GF-D8 (cell line): ENCODE data around the gene IRX5.
A peak's percentile ranks its signal among the peaks of the same experiment; 100 is the strongest.

Experiments
- DNase-seq: peaks from one replicate; lab custom pipeline; 2025; lab: John Stamatoyannopoulos, UW

Gene IRX5

DNA sequence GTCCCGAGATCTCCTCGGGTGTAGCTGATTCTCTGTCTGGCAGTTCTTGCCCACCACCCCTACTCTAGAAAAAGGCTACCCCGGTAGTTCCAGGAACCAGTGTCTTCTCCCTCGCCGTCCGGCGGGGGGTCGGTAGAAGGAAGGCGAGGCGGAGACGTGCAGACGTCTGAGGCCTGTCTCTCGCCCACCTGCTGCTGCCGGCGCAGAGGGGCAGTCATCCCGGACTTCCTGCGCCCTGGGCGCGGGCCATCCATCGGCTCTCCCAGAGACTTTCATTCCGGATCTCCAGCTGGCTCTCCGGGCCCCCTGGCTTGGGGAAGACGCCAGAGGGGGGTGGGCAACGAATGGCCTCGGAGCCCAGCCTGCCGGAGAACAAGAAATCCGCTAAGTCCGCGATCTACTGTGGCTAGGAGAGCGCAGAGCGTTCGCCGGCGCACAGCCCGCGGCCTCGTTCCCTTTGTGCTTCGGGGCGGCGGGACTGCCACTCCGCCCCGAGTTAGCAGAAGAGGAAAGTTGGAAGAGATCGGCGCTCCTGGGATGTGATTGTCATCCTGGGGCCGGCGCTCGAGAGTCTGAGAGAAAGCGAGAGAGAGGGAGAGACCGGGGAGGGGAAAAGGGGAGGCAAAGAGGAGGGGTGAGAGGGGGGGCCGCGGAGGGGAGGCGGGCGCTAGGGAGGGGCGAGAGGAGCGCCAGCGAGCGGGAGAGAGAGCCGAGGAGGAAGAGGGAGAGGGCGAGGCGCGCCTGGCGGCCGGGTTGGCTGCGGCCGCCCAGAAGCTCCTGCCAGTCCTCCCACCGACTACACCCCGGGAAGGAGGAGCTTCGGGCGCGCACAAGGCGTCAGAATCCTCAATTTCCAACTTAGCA, at the start of gene IRX5:
Gene IRX5, plus strand, starts transcription at position 861 of the 864 bp plus-strand sequence. CDS start 334 bp downstream, outside the sequence.
- DNase-seq, result peak; percentile 92

DNA sequence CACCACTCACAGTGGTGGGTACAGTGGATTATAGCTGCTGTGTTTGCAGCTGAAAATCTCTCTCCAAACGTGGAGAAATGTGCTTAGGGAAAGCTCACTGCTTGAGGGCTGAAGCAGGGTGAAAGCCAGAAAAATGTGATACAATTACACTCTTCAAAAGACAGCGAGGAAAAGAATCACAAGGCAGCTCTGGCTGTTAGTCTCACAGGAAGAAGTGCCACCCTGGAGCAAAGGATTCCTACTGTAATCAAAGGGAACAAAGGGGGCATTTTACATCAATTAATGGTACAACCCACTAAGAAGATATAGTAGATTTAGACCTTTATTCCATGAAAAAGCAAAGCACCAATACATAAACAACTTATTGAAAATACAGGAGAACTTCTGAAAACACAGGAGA, 48.1 kb upstream of the IRX5 start:
- DNase-seq, result no peak

DNA sequence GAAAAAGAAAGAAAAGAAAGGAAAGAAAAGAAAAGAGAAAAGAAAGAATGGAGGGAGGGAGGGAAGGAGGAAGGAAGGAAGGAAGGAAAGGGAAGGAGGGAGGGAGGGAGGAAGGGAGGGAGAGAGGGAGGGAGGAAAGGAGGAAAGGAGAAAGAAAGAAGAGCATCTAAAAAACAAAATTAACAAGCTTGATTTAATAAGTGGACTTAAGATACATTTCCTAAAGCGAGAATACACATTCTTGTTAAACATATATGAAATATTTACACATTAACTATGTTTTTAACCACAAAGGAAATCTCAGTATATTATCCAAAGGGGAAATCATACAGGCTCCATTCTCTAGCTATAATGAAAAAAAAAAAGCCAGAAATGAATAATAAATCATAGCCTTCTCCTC, 47.3 kb upstream of the IRX5 start:
- no peak for DNase-seq

DNA sequence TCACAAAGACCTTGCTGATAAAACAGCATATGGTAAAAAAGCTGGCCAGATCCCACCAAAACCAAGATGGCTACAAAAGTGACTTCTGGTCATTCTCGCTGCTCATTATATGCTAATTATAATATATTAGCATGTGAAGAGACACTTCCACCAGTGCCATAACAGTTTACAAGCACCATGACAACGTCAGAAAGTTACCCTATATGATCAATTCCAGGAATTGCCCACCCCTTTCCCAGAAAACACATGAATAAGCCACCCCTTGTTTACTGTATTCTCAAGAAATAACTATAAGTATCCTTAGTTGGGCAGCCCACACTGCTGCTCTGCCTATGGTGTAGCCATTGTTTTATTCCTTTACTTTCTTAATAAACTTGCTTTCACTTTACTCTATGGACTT, 44.6 kb upstream of the IRX5 start:
- no peak for DNase-seq

DNA sequence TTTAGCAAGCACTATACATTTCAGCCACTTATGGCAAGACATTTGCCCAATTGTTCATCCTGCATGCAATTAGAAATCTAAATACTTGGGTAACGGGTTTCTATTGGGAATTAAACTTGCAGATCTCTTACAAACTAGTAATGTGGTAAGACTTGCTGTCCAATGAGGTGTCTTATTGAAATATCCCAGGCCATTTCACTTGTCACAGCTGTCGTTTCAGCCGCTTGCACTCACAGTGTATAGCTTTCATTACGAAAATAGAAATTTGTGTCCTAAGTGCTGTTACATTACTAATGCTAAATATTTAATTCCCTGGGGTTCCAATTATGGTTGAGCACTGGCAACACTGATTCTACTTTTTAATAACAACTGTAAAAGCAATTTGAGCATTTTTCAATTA, 40.3 kb upstream of the IRX5 start:
- DNase-seq, result no peak

DNA sequence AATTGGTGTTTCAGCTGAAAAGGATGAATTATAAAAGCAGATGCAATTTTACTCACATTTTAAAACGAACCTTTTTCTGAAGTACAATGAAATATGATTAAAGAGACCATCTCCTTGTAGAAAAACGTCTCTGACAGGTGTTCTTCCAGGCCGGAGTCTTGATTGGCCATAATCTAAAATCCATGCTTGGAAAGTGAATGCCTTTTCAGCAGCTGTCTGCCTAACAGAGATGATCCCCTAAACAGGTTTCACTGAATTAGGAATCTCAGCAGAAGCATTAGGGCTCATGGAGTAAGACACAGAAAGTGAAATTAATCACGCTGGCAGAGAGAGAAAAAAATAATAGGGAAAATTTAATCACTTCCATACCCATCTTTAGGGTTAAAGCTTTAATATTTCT, 39.3 kb upstream of the IRX5 start:
- no peak for DNase-seq

DNA sequence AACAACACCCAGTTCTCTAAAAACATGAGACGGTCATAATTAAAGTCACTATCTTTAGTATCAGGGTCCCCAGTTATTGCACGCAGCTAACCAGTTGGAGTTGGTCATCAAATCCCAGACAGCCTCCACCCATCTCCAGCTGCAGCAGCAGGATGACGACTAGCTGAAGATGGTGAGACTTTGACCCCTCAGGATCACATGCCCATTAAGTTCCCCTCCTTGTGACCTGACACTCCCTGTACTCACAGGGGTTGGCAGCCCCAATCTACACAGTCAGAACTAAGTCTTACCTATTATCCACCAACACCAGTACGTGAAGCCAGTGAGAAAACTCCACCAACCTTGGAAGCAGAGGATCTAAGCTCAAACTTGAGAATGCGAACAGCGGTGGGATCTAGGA, 37.7 kb upstream of the IRX5 start:
- no peak for DNase-seq

DNA sequence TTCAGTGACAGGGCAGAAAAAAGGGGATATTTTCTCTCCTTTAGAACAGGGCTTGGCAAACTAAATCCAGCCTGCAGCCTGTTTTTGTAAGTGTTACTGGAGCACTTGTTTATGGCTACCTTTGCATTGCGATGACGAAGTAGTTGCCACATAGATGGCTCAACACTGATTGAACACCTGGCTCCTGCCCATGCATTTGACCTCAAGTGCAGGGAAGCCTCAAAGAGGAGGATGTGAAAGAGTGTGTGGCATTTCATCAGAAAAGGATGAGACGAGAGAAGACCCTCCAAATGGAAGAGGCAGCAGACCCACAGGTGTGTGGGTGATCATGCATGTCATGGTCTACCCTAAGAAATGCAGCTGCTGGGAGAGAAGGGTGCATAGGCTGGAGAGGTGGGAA, 32.7 kb upstream of the IRX5 start:
- DNase-seq, result no peak

DNA sequence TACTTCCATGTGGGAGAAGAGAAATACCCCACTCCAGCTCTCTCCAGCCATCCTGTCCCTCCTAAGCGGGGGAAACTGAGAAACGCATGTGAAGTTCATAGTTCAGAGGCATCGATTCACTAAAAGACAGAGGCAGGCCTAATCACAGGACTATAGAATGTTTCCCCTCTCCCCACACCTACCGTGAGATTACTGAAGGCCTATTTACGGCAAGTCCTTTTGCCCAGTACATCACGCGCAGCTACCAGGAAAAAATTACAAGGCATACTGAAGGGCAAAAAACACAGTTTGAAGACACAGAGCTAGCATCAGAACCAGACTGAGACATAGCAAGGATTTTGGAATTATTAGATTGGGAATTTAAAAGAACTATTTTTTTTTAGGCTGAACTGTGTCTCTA, 29.1 kb upstream of the IRX5 start:
- DNase-seq, result no peak

DNA sequence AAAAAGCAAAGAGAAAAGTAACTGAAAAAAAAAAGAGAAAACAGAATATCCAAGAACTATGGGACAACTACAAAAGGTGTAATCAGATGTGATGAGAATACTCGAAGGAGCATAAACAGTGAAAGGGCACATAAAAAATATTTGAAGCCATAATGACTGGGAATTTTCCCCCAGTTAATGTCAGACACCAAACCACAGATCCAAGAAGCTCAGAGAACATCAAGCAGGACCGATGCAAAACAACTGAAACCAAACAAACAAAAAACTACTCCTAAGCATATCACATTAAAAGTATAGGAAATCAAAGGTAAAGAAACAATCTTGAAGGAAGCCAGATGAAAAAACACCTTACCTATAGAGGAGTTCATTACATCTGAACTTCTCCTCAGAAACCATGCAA, 27.6 kb upstream of the IRX5 start:
- DNase-seq, result no peak

DNA sequence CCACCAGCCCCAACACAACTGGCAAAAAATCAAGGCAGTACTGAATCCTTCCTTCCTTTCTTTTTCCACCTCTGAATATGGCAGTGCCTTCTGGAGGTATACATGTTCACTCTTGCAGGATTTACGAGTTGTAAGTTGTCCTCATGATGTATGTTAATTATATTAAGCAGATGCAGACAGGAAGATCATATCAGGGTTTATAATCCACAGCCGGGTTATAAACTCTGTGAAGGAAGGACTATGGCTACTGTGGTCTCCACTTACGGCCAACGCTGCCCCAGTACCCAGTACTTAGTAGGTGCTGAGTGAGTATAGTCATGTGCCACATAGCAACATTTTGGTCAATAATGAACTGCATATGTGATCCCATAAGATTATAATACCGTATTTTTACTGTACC, 19.6 kb upstream of the IRX5 start:
- DNase-seq, result no peak

DNA sequence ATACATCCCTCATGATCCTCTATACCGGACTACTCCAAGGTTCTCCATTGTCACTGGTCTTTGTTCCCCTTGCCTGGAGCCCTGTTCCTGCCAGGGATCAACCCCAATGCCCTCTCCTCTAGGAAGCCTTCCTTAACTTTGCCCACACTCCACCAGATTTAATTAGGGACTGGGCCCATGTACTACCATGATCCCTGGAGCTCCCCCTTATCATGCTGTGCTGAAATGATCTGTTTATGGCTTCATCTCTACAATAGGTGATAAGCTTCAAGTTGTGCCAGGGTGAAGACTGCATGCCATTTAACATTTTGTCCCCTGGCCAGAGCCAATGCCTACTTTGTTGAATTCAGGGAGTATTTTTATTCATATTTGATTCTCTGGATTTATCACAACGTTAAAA, 17.9 kb upstream of the IRX5 start:
- no peak for DNase-seq

DNA sequence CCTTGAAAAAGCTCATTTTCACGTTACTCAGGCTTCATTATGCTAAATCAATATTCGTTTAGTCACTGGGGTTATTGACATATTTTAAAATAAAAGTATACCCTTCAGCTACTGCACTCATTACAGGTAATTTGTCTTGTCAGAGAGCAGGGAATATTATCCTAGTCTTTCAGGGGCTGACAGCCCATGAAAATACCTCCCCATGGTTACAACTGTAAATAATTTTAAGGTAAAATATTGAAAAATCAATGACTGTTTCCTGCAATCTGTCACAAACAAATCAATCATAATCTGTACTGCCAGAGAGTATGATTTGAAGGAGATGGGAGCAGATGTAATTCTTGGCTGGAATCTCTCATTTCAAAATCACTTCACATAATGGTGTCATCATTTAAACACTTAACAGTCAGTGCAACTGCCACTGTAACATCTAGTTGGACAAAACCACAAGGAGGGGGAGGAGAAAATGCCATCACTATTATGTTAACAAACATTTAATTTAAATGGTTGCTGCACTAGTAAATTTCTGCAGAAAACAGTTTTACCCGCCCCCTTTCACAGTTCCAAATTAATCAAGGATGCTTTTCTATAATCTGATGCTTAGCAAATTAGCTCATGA, 9.3 kb upstream of the IRX5 start:
- DNase-seq, result peak; percentile 58

DNA sequence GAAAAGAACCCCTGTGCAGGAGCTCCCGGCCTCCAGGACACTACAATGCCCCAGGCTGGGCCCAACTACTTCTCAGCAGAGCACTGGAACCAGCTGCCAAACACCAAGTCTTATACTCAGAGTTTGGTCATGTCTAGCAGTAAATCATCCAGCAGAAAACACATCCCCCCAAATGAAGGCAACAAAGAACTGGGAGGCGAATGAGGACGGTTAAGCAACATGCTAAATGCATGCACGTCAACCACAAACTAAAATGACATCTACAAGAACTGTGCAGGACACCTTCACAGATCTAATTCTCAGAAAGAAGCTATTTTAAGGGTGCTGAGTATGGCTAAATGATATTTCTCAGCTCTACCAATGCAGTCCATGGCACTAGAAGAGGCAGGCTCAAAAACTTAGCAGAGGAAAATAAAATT, 7.6 kb upstream of the IRX5 start:
- peak; percentile 69 for DNase-seq

DNA sequence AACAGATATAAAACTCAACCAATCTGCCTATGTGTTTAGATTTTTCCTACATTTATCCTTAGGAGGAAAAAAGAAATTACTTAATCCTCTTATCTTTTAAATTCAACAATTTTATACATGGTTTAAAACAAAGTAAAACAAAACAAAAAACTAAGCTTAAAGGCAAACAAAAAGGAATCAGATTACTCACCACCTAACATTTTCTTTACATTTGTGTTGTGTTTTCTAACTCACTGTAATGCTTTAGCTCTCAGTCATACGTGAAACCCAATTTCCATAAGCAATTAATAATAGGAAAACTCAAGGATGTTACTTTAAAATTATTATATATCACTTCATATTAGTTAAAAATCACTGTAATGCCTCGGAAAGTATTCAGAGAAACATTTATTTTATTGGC, 6.7 kb upstream of the IRX5 start:
- DNase-seq, result no peak

DNA sequence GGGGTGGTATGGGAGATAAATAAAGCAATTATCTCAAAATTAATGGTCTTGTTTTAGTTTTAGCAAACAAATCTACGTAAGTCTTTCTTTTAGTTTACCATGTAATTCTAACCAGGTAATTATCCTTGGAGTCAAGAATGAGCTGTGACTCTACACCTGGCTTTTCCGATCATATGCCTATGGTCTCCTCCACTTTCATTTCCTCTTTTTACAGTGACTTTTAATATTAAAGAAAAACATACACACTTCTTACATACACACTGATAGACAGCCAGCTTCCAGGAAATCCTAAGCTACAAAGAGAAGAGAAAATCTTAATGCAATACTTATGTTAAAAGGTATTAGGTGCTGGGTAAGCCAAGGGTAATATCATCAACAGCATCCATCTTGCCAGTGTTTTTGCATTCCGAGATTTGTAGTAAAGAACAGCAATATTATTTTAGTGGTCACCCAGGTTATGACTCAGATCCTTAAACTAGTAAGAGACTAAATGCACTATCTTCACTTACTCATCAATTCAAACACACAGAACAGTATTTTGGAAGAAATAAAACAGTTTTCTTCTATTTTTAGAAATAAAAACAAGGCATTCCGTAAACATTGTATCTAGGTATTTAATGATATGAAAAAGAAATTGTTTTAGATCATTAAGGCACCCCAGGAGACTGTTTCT, 4.4 kb upstream of the IRX5 start:
- DNase-seq, result no peak

DNA sequence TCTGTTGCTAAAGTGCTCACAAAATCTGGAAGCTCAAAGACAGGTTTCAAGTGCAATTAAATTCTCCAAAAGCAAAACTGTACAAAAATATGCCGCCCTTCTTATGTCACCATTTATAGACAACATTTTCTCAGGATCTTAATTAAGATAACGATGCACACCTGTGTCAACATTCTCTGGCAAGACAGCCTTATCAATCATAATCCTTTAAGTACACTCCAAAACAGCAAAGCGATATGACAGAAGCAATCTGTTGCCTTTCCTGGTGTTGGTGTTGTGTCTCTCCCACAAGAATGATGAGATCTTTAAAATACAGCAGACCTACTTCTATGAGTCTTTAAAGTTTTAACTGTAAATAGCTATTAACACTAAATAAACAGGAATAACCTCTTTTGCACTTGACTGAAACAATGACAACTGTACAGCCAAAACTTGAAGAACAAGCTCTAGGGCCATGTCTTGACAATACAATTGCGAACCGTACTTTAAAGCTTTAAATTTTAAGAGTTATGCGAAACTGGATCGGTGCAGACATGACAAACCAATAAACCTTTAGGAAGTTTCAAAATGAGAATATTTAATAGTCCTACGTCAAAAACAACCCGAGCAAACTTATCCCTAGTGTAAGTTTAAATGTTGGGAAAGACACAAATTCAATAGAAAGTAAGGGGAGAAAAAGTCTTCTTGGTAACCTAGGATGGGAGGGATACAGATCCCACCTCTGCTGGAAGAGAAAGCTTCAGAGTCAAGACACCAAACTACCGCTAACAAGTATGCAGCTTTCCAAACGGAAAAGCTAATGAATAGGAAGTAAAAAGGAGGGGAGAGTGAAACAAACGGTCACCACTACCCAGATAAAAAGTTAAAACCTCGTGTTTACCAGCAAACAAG, 3.3 kb upstream of the IRX5 start:
- DNase-seq, result no peak

DNA sequence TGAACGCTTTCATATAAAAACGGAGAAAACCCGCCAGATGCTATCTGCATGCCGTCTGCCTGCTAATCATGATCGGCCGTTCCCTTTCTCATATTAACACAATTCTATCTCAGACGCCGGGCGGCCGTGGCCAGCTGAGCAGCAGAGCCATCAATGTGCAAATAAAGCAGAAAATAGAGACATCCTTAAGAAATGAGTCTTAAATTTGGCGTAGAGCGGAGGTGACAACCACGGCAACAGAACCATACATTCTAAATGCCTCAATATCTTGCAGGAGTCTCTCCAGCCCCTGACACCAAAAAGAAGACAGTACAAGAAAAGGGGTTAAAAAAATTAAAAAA, 2.7 kb upstream of the IRX5 start:
- DNase-seq, result no peak

DNA sequence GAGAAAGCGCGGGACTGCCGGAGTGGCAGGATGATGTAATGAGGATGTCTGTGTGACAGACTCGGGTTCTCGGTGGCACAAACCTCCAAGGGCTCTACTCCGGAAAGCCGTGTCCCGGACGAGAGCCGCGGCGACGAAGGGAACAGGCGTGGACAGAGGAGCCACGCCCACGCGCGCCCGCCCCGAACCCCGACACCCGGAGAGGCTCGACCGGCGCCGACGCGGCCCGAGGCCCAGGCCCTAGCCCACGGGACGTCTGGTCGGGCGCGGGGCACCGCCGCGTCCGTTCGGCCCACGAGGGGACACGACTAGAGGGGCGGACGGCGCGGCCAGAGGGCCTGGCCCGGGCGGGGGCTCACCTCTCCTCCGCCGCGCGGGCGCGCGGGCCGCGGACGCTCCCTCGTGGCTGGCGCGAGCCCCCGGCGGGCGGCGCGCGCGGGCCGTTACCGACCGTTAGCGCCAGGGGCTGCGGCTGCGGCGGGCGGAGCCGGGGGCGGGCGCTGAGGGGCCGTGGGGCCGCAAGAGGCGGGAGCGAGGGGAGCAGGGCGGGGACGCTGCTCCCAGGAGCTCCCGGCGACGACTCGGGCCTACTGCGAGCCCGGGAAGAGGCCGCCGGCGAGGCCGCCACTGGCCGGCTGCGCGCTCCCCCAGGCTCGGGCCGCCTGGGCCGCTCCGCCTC, 2.1 kb upstream of the IRX5 start:
- peak; percentile 69 for DNase-seq

DNA sequence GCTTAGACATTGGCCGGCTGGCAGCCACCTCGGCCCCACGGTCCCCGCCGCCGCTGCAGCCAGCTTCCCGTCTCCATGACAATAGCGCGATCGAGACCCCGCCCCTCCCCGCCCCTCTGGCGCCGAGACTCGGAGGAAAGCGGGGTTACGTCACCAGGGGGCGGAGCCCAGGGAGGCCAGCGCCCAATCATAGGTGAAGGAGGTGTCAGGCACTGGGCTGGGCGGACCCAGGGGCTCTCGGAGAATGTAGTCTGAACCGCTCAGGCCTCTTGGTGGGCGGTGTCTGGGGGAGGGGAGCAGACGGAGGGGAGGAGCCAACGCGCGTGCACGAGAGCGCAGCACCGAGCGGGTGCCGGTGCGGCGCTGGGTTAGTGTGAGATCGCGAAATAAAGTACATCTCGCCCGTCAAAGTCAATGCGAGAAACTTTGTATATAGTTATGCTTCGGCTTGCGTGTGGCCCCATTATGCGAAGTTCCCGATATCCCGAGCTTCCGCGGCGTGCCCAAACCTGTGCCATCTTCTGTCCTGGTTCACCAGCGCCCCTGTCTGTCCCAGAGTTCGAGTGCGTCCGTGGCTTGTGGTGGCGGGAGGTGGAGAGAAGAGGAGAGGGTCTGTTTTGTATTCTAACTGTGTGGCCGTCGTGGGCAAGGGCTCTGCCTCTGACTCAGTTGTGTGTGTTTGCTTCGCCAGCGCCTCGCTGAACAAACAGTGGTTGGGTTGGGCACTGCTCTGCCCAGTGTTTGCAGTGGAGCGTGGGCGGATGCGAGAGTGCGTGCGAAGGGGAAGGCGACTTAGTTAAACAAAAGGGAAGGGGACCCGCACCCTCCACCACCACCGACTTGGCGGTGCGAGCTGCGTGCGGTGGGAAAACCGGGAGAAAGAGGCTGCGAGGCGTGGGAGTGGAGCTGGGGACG, 1.3 kb upstream of the IRX5 start:
- peak; percentile 97 for DNase-seq

DNA sequence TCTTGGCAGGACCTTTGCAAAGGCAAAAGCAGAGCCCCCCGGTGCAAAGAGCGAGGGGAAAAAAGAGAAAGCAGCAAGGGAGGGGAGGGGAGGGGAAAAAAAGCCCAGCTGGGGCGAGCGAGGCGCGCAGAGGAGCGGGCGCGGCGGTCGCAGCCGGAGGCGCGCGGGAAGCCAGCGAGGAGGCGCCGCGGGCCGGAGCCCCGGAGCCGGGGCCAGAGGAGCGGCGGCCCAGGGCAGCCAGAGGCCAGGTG, 129 bp downstream of the IRX5 start:
- DNase-seq, result no peak
